ENCODE results near the gene CASQ2.

- TF ChIP-seq CTCF (IDR thresholded peaks at IDR 0.05) = no peak
- TF ChIP-seq POLR2A (IDR thresholded peaks at IDR 0.05) = no peak
These were observed 21.8 kb upstream of the CASQ2 start for GRCh38 chr1:115790356-115790755.

All from uterus (tissue), 2 donors.